ENCODE results near the gene ACAP3. TPM values are rescaled to one million over a fixed set of nuclear protein-coding genes. Genes with fewer than 3 reads are reported as not detected.

ACAP3 gene
- total and polyA plus RNA-seq, 2 experiments from 2014 or later, result 8.1 to 31.9 TPM

DNA sequence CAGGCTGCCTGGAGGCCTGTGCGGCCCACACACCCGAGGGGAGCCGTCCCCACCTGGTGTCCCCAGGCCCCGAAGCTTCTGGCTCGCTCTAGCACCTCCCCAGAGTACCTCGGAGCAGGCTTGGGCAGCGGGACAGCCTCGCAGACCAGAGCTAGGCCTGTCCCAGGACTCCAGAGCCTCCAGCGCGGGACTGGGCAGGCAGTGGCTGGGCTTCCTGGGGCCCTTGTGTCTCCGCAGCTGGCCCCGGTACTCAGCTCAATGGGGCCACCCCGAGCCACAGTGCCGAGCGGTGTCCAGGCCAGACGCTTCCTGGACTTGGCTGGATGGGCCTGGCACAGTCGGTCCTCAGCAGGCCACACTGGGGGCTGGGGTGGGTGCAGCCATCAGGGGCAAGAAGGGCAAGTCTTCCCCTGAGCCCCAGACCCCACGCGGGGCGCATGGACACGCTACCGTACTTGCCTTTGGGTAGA is 22.6 kb downstream of the ACAP3 start:
- H3K27me3 ChIP-seq (ENCODE audit: insufficient read depth), result no peaks in the 10 kb centered on the region
- DNase-seq (ENCODE audit: low spot score) (no peak), ATAC-seq (peak; percentile 23)
- H3K79me2 ChIP-seq (replicated peaks; ENCODE audit: insufficient read depth), result no peaks in the 10 kb centered on the region
- no peaks in the 10 kb centered on the region for H3K9me2 ChIP-seq (ENCODE audit: insufficient read depth)
- H3K4me3 Mint-ChIP-seq, result no peak overlapping the region
- H3K27ac Mint-ChIP-seq, result no peak overlapping the region
- H3K36me3 ChIP-seq (ENCODE audit: insufficient read depth), result no peaks in the 10 kb centered on the region
- H3K4me3 ChIP-seq, result no peak overlapping the region
- H3F3A ChIP-seq (replicated peaks; ENCODE audit: low read depth), result no peaks in the 10 kb centered on the region
- no peaks in the 10 kb centered on the region; the same call in 2 of the 3 replicates for H3K4me1 Mint-ChIP-seq
- no peaks in the 10 kb centered on the region for H3K36me3 Mint-ChIP-seq (ENCODE audit: low read depth)
- peaks cover 7% of the 10 kb centered on the region for H3K27me3 Mint-ChIP-seq (ENCODE audit: insufficient read depth, low read depth, poor library complexity)
- TF ChIP-seq CREB1 (CRISPR knock-in tag; IDR thresholded peaks at IDR 0.05; ENCODE audit: low read depth) (no peak), NANOG (IDR thresholded peaks at IDR 0.05; ENCODE audit: borderline replicate concordance) (no peak), STAT1 (IDR thresholded peaks at IDR 0.05; ENCODE audit: unreplicated experiment) (no peak), POLR2AphosphoS5 (IDR thresholded peaks at IDR 0.05; ENCODE audit: low read depth) (no peak), ETS1 (IDR thresholded peaks at IDR 0.05) (no peak), ZNF331 (CRISPR knock-in tag; IDR thresholded peaks at IDR 0.05; ENCODE audit: low read depth) (no peak)
- TF ChIP-seq, protein P1, sequence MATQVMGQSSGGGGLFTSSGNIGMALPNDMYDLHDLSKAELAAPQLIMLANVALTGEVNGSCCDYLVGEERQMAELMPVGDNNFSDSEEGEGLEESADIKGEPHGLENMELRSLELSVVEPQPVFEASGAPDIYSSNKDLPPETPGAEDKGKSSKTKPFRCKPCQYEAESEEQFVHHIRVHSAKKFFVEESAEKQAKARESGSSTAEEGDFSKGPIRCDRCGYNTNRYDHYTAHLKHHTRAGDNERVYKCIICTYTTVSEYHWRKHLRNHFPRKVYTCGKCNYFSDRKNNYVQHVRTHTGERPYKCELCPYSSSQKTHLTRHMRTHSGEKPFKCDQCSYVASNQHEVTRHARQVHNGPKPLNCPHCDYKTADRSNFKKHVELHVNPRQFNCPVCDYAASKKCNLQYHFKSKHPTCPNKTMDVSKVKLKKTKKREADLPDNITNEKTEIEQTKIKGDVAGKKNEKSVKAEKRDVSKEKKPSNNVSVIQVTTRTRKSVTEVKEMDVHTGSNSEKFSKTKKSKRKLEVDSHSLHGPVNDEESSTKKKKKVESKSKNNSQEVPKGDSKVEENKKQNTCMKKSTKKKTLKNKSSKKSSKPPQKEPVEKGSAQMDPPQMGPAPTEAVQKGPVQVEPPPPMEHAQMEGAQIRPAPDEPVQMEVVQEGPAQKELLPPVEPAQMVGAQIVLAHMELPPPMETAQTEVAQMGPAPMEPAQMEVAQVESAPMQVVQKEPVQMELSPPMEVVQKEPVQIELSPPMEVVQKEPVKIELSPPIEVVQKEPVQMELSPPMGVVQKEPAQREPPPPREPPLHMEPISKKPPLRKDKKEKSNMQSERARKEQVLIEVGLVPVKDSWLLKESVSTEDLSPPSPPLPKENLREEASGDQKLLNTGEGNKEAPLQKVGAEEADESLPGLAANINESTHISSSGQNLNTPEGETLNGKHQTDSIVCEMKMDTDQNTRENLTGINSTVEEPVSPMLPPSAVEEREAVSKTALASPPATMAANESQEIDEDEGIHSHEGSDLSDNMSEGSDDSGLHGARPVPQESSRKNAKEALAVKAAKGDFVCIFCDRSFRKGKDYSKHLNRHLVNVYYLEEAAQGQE (IDR thresholded peaks at IDR 0.05; ENCODE audit: unreplicated experiment), result no peak
- peaks cover 2% of the 10 kb centered on the region; the same call in 2 of the 3 replicates for H3K9me3 Mint-ChIP-seq
- H3K4me2 ChIP-seq, result no peak overlapping the region
- no peaks in the 10 kb centered on the region for H4K20me1 ChIP-seq (replicated peaks; ENCODE audit: insufficient read depth)
- H2AFZ ChIP-seq, result no peak overlapping the region
- H3K4me1 ChIP-seq (ENCODE audit: insufficient read depth), result no peaks in the 10 kb centered on the region
- no peak overlapping the region; the same call in 1 of the 2 replicates for H3K27ac ChIP-seq (ENCODE audit: low read depth)

- no peaks in the 10 kb centered on the region for H3K4me1 ChIP-seq (ENCODE audit: insufficient read depth)
- H3K27me3 Mint-ChIP-seq (ENCODE audit: insufficient read depth, low read depth, poor library complexity), result peaks cover 5% of the 10 kb centered on the region
- no peaks in the 10 kb centered on the region for H3F3A ChIP-seq (replicated peaks; ENCODE audit: low read depth)
- H3K4me1 Mint-ChIP-seq, result no peaks in the 10 kb centered on the region; the same call in 2 of the 3 replicates
- H3K36me3 ChIP-seq (ENCODE audit: insufficient read depth), result no peaks in the 10 kb centered on the region
- no peak overlapping the region for H3K4me3 Mint-ChIP-seq
- H3K4me3 ChIP-seq, result no peak overlapping the region
- no peaks in the 10 kb centered on the region for H3K27me3 ChIP-seq (ENCODE audit: insufficient read depth)
- no peaks in the 10 kb centered on the region for H3K9me3 Mint-ChIP-seq
- no peak overlapping the region for H2AFZ ChIP-seq
- DNase-seq (ENCODE audit: low spot score), result no peak
- H3K27ac ChIP-seq (ENCODE audit: low read depth), result no peak overlapping the region; the same call in 1 of the 2 replicates
- ATAC-seq, result peak; percentile 11; the same call in 2 of the 3 replicates
- no peaks in the 10 kb centered on the region for H3K9me2 ChIP-seq (ENCODE audit: insufficient read depth)
- H3K27ac Mint-ChIP-seq, result no peak overlapping the region
- no peaks in the 10 kb centered on the region for H3K79me2 ChIP-seq (replicated peaks; ENCODE audit: insufficient read depth)
- no peaks in the 10 kb centered on the region for H4K20me1 ChIP-seq (replicated peaks; ENCODE audit: insufficient read depth)
- H3K4me2 ChIP-seq, result no peak overlapping the region
- H3K36me3 Mint-ChIP-seq (ENCODE audit: low read depth), result no peaks in the 10 kb centered on the region
- TF ChIP-seq ZNF114 (CRISPR knock-in tag; IDR thresholded peaks at IDR 0.05) (no peak), EZH2 (IDR thresholded peaks at IDR 0.05; ENCODE audit: low read depth, unreplicated experiment) (no peak), NANOG (IDR thresholded peaks at IDR 0.05; ENCODE audit: borderline replicate concordance) (no peak)
- TF ChIP-seq, protein P2, sequence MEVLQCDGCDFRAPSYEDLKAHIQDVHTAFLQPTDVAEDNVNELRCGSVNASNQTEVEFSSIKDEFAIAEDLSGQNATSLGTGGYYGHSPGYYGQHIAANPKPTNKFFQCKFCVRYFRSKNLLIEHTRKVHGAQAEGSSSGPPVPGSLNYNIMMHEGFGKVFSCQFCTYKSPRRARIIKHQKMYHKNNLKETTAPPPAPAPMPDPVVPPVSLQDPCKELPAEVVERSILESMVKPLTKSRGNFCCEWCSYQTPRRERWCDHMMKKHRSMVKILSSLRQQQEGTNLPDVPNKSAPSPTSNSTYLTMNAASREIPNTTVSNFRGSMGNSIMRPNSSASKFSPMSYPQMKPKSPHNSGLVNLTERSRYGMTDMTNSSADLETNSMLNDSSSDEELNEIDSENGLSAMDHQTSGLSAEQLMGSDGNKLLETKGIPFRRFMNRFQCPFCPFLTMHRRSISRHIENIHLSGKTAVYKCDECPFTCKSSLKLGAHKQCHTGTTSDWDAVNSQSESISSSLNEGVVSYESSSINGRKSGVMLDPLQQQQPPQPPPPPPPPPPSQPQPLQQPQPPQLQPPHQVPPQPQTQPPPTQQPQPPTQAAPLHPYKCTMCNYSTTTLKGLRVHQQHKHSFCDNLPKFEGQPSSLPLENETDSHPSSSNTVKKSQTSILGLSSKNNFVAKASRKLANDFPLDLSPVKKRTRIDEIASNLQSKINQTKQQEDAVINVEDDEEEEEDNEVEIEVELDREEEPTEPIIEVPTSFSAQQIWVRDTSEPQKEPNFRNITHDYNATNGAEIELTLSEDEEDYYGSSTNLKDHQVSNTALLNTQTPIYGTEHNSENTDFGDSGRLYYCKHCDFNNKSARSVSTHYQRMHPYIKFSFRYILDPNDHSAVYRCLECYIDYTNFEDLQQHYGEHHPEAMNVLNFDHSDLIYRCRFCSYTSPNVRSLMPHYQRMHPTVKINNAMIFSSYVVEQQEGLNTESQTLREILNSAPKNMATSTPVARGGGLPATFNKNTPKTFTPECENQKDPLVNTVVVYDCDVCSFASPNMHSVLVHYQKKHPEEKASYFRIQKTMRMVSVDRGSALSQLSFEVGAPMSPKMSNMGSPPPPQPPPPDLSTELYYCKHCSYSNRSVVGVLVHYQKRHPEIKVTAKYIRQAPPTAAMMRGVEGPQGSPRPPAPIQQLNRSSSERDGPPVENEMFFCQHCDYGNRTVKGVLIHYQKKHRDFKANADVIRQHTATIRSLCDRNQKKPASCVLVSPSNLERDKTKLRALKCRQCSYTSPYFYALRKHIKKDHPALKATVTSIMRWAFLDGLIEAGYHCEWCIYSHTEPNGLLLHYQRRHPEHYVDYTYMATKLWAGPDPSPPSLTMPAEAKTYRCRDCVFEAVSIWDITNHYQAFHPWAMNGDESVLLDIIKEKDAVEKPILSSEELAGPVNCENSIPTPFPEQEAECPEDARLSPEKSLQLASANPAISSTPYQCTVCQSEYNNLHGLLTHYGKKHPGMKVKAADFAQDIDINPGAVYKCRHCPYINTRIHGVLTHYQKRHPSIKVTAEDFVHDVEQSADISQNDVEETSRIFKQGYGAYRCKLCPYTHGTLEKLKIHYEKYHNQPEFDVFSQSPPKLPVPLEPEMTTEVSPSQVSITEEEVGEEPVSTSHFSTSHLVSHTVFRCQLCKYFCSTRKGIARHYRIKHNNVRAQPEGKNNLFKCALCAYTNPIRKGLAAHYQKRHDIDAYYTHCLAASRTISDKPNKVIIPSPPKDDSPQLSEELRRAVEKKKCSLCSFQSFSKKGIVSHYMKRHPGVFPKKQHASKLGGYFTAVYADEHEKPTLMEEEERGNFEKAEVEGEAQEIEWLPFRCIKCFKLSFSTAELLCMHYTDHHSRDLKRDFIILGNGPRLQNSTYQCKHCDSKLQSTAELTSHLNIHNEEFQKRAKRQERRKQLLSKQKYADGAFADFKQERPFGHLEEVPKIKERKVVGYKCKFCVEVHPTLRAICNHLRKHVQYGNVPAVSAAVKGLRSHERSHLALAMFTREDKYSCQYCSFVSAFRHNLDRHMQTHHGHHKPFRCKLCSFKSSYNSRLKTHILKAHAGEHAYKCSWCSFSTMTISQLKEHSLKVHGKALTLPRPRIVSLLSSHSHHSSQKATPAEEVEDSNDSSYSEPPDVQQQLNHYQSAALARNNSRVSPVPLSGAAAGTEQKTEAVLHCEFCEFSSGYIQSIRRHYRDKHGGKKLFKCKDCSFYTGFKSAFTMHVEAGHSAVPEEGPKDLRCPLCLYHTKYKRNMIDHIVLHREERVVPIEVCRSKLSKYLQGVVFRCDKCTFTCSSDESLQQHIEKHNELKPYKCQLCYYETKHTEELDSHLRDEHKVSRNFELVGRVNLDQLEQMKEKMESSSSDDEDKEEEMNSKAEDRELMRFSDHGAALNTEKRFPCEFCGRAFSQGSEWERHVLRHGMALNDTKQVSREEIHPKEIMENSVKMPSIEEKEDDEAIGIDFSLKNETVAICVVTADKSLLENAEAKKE (CRISPR knock-in tag; IDR thresholded peaks at IDR 0.05), result no peak
These were observed 23.3 kb downstream of the ACAP3 start for GRCh38 chr1:1284221-1285101.

Measured in GM23338 (cell line).